HG03175 (cell line): ENCODE data around the gene HACD1.
A peak's percentile ranks its signal among the peaks of the same experiment; 100 is the strongest.

Source experiments
- ATAC-seq: cut with Tn5 transposase; IDR thresholded peaks from one replicate; pipeline ENCODE4 v1.9.1; 2021; ENCODE audit warnings: mild to moderate bottlenecking, moderate library complexity; ENCODE audit not compliant: unreplicated experiment

The HACD1 gene

DNA sequence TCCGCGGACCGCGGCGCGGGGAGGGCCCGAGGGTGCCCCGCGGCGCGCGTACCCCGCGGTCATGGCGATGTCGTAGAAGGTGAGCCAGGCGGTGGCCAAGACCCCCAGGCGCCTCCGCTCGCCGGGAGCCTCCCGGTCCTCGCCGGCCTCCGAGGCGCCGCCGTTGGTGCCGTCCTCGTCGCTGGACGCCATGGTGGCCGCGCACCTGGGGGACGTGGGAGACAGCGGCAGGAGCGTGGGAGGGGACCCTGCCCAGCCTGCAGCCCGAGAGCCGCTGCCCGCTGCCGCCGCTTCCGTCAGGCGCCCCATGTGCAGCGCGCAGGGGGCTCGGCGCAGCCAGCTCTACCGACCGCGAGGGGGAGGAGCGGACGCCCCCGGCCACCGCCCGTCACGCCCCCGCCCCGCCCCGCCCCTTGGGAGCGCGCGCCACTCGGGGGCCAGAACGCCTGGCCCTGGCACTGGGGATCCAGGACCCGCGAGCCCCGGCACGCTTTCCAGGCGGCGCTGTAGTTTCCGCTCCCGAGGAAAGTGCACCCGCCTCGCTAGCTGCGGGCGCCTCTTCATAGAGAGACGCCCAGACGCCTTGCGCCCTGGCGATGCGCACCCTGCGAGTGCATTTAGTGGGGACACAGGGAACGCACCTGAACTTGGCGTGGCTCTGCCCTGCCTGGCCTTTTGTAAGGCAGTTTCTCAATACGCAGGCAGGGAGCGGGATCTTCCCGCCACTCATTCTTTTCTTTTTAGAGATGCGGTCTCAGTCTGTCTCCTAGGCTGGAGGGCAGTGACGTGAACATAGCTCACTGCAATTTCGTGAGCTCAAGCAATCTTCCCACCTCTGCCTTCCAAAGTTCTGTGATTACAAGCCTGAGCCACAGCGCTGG, at the start of gene HACD1:
HACD1 (minus strand) TSS at position 344 of the 881 bp plus-strand sequence; CDS start at position 309, 35 bp downstream.
- ATAC-seq = peak; percentile 64

- no peak for ATAC-seq
These were observed 48.6 kb upstream of the HACD1 start for GRCh38 chr10:17665747-17666146.

GRCh38 chr10:17663450-17663849, 46.3 kb upstream of the HACD1 start:
- ATAC-seq = no peak

DNA sequence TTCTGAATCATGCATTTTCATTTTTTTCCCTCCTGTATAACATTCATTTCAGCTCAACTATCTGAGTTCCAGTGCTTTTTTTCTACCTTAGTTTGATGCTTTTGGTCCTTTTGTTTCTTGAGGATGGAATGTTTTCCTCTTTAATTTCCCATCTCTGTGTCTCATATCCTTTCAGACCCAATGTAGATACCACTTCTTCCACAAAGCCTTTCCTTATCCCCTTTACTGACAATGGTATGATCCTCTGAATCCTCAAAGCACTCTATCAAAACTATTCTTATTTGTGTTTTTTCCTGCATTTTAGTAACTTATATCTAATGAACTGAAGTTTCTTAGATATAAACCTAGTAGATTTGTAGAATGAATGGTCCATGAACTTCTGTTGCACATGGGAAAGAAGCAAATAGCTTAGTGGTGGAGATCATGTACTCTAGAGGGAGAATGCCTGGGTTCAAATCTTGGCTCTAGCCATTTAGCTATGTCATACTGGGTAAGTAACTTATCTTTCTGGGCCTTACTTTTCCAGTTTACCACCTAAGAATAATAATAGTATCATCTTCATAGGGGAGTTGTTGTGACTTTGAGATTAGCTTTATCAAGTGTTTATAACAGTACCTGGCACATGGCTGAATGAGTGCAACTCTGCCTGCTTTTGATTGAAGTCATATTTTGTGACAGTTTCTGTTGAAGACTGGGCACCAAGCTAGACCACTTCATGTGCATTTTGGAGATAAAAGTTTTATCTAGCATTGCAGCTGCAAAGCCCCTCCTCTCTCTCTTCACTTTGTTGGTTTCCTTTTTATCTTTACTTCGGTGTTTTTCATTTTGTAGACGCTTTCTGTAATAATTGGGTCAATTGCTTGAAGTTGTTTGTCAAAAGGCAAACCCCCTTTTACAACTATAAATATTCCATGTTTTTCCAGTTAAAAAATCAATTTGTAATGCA, 45.3 kb upstream of the HACD1 start:
- ATAC-seq = no peak

GRCh38 chr10:17661510-17661909, 44.3 kb upstream of the HACD1 start:
- ATAC-seq = no peak

DNA sequence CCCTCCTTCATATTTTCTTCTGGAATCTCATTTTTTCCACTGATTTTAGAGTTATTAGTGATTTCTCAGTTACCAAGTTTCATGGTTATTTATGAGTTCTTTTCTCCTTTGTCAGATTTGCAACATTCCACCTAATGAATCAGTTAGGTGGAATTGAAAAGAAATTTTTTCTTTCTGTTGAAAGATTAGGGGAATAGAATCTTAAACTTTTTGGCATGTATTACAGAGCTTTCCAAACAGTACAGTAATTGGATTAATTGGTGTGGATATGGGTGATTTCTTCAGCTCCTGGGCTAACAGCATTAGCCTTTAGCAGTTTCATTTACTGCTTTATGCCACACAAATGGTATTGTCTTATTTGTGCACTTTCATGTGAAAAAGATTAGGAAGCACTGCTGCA, 43.7 kb upstream of the HACD1 start:
- ATAC-seq = no peak

DNA sequence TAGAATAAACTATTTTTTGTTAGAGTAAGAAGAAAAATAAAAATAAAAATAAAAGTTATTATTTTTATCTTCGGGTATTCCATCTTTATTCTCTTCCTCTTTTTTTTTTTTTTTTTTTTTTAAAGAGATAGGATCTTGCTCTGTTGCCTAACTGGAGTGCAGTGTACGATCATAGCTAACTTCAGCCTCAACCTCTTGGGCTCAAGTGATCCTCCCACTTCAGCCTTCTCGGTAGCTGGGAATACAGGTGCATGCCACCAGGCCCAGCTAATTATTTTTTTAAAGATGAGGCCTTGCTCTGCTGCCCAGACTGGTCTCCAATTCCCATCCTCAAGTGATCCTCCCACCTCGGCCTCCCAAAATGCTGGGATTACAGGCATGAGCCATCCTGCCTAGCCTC, 42.2 kb upstream of the HACD1 start:
- no peak for ATAC-seq

DNA sequence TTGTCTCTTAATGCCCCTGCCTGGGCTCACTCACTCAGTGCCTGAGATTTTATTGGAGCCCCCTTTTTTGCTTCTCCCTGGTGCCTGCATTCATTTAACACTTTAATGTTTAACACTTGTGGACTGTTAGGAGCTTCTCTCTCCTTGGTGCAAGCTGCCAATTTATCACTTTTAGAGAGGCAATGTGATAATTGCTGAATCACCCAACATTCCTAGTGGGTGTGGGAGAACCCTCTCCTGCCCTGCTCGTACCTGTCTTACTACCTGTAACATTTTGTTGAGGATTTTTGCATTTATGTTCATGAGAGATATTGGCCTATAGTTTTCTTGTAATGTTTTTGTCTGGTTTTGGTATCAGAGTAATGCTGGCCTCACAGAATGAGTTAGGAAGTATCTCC, 39.9 kb upstream of the HACD1 start:
- no peak for ATAC-seq

- ATAC-seq = peak; percentile 90
These were observed 38.5 kb upstream of the HACD1 start for GRCh38 chr10:17655567-17656146.

GRCh38 chr10:17655009-17655408, 37.8 kb upstream of the HACD1 start:
- peak; percentile 19 for ATAC-seq

DNA sequence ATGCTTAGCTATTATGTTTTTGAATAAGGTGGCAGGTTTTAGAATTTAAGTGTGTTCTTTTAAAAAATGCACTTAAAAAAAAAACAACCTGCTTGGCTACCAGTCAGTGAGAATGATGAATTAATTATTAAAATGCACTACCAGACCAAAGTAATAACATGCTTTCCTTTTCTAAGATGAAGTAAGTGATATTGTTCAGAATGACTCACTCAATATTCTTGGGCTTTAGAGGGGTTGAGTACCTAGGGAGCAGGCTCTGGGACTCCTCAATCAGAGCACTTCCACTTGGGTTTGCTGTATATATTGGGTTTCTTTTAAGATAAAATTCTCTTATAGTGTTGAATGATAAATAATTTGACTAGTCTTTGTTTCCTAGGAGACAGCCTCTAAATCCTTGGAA, 35.4 kb upstream of the HACD1 start:
- ATAC-seq = peak; percentile 46

DNA sequence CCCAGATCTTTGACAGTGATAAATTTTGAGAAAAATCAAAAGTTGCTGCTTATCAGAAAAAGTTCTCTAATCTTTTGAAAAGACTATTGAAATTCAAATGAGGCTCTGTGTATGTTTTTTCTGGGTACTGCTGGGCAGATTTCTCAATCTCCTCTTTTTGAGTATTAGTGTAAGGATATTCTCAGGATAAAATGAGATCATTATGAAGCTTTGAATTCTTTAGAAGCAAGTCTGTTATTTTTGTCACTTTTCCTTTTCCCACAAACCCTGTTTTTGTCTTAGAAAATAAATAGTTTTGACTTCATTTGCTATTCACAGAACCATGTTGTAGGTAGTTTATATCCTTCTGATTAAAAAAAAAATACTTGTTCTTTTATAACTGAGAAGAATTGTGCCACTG, 34.7 kb upstream of the HACD1 start:
- no peak for ATAC-seq

GRCh38 chr10:17650416-17650815, 33.2 kb upstream of the HACD1 start:
- no peak for ATAC-seq

GRCh38 chr10:17649836-17650235, 32.7 kb upstream of the HACD1 start:
- ATAC-seq = no peak

GRCh38 chr10:17649052-17649451, 31.9 kb upstream of the HACD1 start:
- no peak for ATAC-seq

DNA sequence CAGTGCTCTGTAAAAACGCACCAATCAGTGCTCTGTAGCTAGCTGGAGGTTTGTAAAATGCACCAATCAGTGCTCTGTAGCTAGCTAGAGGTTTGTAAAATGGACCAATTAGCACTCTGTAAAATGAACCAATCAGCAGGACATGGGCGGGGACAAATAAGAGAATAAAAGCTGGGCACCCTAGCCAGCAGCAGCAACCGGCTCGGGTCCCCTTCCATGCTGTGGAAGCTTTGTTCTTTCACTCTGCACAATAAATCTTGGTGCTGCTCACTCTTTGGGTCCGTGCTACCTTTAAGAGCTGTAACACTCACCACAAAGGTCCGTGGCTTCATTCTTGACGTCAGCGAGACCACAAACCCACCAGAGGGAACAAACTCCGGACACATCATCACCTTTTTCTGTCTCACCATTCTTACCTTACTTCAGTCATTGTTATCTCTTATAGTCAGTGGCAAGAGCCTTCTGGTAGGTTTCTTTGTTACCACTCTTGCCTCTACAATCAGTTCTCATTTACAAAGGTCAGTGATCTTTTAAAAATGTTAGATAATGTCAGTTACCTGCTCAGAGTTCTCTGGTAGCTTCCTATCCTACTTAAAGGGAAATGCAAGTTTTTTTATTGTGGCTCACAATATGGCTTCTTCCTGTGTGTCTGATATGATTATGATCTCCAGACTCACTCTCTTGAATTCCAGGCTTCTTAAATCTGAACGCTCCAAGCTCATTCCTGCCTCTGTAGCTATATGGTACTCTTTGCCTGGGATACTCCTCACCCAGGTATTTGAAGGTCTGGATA, 31.3 kb upstream of the HACD1 start:
- no peak for ATAC-seq

- no peak for ATAC-seq
These were observed 30.2 kb upstream of the HACD1 start for GRCh38 chr10:17647326-17647725.

DNA sequence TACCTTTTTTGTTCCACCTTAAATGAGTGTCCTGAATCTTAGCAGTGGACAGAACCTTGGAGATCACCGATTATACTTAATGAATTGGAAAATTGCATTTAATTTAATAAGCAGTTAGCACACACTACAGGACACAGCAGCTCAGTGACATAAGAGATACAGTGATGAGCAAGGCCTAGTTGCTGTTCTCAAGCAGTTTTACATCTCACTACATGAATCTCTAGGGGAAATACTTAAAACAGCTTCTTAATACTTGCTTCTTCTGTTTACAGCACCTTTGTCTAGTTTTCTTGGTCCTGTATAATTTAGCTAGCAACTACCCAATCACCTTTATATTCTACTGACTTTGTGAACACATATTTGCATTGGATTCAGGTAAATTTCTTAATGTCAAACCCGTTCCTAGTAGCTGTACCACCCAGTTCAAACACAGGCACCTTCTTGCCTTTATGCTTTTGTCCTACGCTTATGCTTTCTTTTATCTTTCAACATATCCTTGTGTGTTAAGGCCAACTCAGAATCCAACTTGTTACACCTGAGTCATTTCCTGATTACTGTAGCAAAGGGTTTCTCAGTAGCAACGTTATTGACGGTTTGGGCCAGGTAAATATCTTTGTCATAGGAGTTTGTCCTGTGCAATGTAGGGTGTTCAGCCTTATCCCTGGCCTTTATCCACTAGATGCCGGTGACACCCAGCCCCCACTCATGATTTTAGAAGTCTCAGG, 28.6 kb upstream of the HACD1 start:
- no peak for ATAC-seq

DNA sequence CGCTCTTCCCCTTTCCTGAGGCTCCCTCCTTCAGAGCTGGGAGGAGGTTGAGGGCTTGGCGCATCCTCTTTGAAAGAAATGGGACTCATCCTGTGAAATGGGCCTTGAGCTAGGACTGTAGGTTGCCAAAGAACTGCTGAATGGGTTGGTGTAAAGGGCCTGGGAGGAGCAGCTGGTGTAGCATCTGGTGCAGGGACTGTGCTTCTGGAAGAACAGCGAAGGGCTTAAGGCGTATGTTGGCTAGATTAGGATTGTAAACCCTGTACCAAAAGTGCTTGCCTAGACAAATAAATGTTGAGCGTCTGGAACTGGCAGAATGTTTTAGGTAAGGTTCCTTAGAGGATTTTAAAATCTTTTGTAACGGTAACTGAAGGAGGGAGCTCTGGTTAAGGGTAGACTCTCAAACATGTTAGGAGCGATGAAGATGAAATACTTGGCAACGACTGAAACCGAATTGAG, 27.3 kb upstream of the HACD1 start:
- peak; percentile 32 for ATAC-seq
